Neural progenitor cell (in vitro differentiated cells): ENCODE results near the gene CORT. TPM values are rescaled to one million over a fixed set of nuclear protein-coding genes. Genes with fewer than 3 reads are reported as not detected.

Experiments
- DNase-seq: peaks from one replicate; pipeline ENCODE4 v3.0.0-alpha.2; 2016; ENCODE audit warnings: low spot score
- H2AFZ ChIP-seq: fragments of 200-600 bp; sonication (generic); replicated peaks from 2 replicates; pipeline ENCODE4 v1.6.1; 2016; ENCODE audit warnings: antibody characterized with exemption
- H3F3A ChIP-seq: fragments of 200-600 bp; sonication (generic); 2 replicates; pipeline ENCODE4 v1.6.1; 2016; ENCODE audit warnings: antibody characterized with exemption, low read depth
- H3K27ac ChIP-seq: fragments of 200-600 bp; sonication (generic); 2 replicates; pipeline ENCODE4 v1.5.1; 2016; ENCODE audit warnings: mild to moderate bottlenecking
- H3K27me3 ChIP-seq: fragments of 200-600 bp; sonication (generic); 2 replicates; pipeline ENCODE4 v1.6.1; 2016; ENCODE audit warnings: mild to moderate bottlenecking, moderate library complexity
- H3K36me3 ChIP-seq: fragments of 200-600 bp; sonication (generic); 2 replicates; pipeline ENCODE4 v1.5.1; 2016
- H3K4me1 ChIP-seq: fragments of 200-600 bp; sonication (generic); 2 replicates; pipeline ENCODE4 v1.6.1; 2016; ENCODE audit warnings: mixed run types
- H3K4me2 ChIP-seq: fragments of 200-600 bp; sonication (generic); 2 replicates; pipeline ENCODE4 v1.6.1; 2016
- H3K4me3 ChIP-seq: fragments of 200-600 bp; sonication (generic); 2 replicates; pipeline ENCODE4 v1.5.1; 2016
- H3K79me2 ChIP-seq: fragments of 200-600 bp; sonication (generic); 2 replicates; pipeline ENCODE4 v1.6.1; 2016; ENCODE audit warnings: low read depth
- H3K9ac ChIP-seq: fragments of 200-600 bp; sonication (generic); 2 replicates; pipeline ENCODE4 v1.6.1; 2016
- H3K9me3 ChIP-seq: fragments of 200-600 bp; sonication (generic); 2 replicates; pipeline ENCODE4 v1.5.1; 2016; ENCODE audit warnings: low read depth
- H4K20me1 ChIP-seq: fragments of 200-600 bp; sonication (generic); 2 replicates; pipeline ENCODE4 v1.6.1; 2016; ENCODE audit warnings: low read depth
- H3K27ac Mint-ChIP-seq: 3 replicates; pipeline ENCODE4 v1.8.0; 2021; ENCODE audit warnings: mixed read lengths
- H3K27me3 Mint-ChIP-seq: 2 replicates; pipeline ENCODE4 v1.8.0; 2022; ENCODE audit warnings: low read depth, mild to moderate bottlenecking, inconsistent platforms, moderate library complexity, mixed read lengths; ENCODE audit not compliant: insufficient read depth
- H3K36me3 Mint-ChIP-seq: 3 replicates; pipeline ENCODE4 v1.8.0; 2021; ENCODE audit warnings: mixed read lengths
- H3K4me1 Mint-ChIP-seq: 3 replicates; pipeline ENCODE4 v1.8.0; 2021; ENCODE audit warnings: mixed read lengths
- H3K4me3 Mint-ChIP-seq: 3 replicates; pipeline ENCODE4 v1.8.0; 2021; ENCODE audit warnings: mild to moderate bottlenecking, moderate library complexity, mixed read lengths
- H3K9me3 Mint-ChIP-seq: 3 replicates; pipeline ENCODE4 v1.8.0; 2020; ENCODE audit warnings: mixed read lengths
- EZH2 ChIP-seq: fragments of 200-600 bp; sonication (generic); IDR thresholded peaks from 2 replicates; pipeline ENCODE4 v1.6.1; 2017; ENCODE audit warnings: antibody characterized with exemption, mild to moderate bottlenecking, moderate library complexity
- EZH2phosphoT487 ChIP-seq: fragments of 200-600 bp; sonication (generic); IDR thresholded peaks from 2 replicates; pipeline ENCODE4 v1.6.1; 2017; ENCODE audit warnings: antibody characterized with exemption
- total RNA-seq: library from RNA; depleted of rRNA; stranded (reverse); fragments of >200 nt; gene quantifications from 2 replicates; pipeline ENCODE4 v1.2.3, GENCODE V29; 2015; ENCODE audit warnings: low replicate concordance
- TF ChIP-seq, protein P1 (sequence below): fragments of 200-600 bp; sonication (generic); IDR thresholded peaks from 2 replicates; pipeline ENCODE4 v1.5.1; 2017; ENCODE audit warnings: antibody characterized with exemption, mild to moderate bottlenecking

CORT gene
- total RNA-seq, 1 donor from 2014 or later = not detected

GRCh38 chr1:10437052-10437451, 12.8 kb upstream of the CORT start:
- Mint-ChIP-seq H3K4me1 (peaks cover 22% of the 10 kb centered on the region), H3K4me3 (no peak overlapping the region), H3K27me3 (peaks cover 3% of the 10 kb centered on the region), H3K27ac (no peak overlapping the region), H3K9me3 (no peaks in the 10 kb centered on the region), H3K36me3 (peaks cover 8% of the 10 kb centered on the region)
- Histone ChIP-seq H3K27ac (no peak overlapping the region), H4K20me1 (no peaks in the 10 kb centered on the region), H3F3A (no peaks in the 10 kb centered on the region), H3K9ac (no peak overlapping the region), H3K79me2 (peaks cover 3% of the 10 kb centered on the region), H3K4me3 (no peak overlapping the region), H2AFZ (no peak overlapping the region), H3K36me3 (no peaks in the 10 kb centered on the region), H3K9me3 (no peaks in the 10 kb centered on the region), H3K4me1 (no peaks in the 10 kb centered on the region), H3K4me2 (no peak overlapping the region), H3K27me3 (no peaks in the 10 kb centered on the region)
- no peak for TF ChIP-seq EZH2
- TF ChIP-seq EZH2phosphoT487 = no peak
- TF ChIP-seq, protein P1, sequence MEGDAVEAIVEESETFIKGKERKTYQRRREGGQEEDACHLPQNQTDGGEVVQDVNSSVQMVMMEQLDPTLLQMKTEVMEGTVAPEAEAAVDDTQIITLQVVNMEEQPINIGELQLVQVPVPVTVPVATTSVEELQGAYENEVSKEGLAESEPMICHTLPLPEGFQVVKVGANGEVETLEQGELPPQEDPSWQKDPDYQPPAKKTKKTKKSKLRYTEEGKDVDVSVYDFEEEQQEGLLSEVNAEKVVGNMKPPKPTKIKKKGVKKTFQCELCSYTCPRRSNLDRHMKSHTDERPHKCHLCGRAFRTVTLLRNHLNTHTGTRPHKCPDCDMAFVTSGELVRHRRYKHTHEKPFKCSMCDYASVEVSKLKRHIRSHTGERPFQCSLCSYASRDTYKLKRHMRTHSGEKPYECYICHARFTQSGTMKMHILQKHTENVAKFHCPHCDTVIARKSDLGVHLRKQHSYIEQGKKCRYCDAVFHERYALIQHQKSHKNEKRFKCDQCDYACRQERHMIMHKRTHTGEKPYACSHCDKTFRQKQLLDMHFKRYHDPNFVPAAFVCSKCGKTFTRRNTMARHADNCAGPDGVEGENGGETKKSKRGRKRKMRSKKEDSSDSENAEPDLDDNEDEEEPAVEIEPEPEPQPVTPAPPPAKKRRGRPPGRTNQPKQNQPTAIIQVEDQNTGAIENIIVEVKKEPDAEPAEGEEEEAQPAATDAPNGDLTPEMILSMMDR = no peak
- no peak for DNase-seq

GRCh38 chr1:10438677-10439163, 11.1 kb upstream of the CORT start:
- Histone ChIP-seq H3K79me2 (no peaks in the 10 kb centered on the region), H3K4me1 (no peaks in the 10 kb centered on the region), H3F3A (no peaks in the 10 kb centered on the region), H3K9me3 (no peaks in the 10 kb centered on the region), H3K27ac (no peak overlapping the region), H4K20me1 (no peaks in the 10 kb centered on the region), H3K36me3 (no peaks in the 10 kb centered on the region), H2AFZ (no peak overlapping the region), H3K4me3 (no peak overlapping the region), H3K27me3 (no peaks in the 10 kb centered on the region), H3K4me2 (no peak overlapping the region), H3K9ac (no peak overlapping the region)
- Mint-ChIP-seq H3K4me1 (peaks cover 10% of the 10 kb centered on the region), H3K4me3 (no peak overlapping the region), H3K27ac (no peak overlapping the region), H3K9me3 (no peaks in the 10 kb centered on the region), H3K36me3 (peaks cover 4% of the 10 kb centered on the region), H3K27me3 (peaks cover 3% of the 10 kb centered on the region)
- TF ChIP-seq, protein P1 = no peak
- TF ChIP-seq EZH2 (no peak), EZH2phosphoT487 (no peak)
- DNase-seq = no peak

- H3K27ac Mint-ChIP-seq = no peak overlapping the region
- H3K36me3 Mint-ChIP-seq = peaks cover 4% of the 10 kb centered on the region
- H3K4me1 Mint-ChIP-seq = peaks cover 6% of the 10 kb centered on the region
- Histone ChIP-seq H3K79me2 (no peaks in the 10 kb centered on the region), H3K9me3 (no peaks in the 10 kb centered on the region), H4K20me1 (no peaks in the 10 kb centered on the region), H3K4me1 (no peaks in the 10 kb centered on the region), H3K4me3 (no peak overlapping the region), H3K4me2 (no peak overlapping the region), H2AFZ (no peak overlapping the region), H3K9ac (no peak overlapping the region), H3K27ac (no peak overlapping the region), H3K36me3 (no peaks in the 10 kb centered on the region), H3K27me3 (no peaks in the 10 kb centered on the region), H3F3A (no peaks in the 10 kb centered on the region)
- H3K9me3 Mint-ChIP-seq = no peaks in the 10 kb centered on the region
- no peaks in the 10 kb centered on the region for H3K27me3 Mint-ChIP-seq
- no peak for DNase-seq
- TF ChIP-seq EZH2 (no peak), EZH2phosphoT487 (no peak)
- TF ChIP-seq, protein P1 = no peak
- no peak overlapping the region for H3K4me3 Mint-ChIP-seq
These were observed 9.5 kb upstream of the CORT start for GRCh38 chr1:10440305-10440704.
